Hepatocyte (in vitro differentiated cells): ENCODE data around the gene SDR42E2. TPM values are rescaled to one million over a fixed set of nuclear protein-coding genes. Genes with fewer than 3 reads are reported as not detected.

Experiments
- DNase-seq: peaks from one replicate; pipeline ENCODE4 v3.0.0-alpha.2; 2016; ENCODE audit warnings: low spot score
- H2AFZ ChIP-seq: fragments of 200-600 bp; sonication (generic); 2 replicates; pipeline ENCODE4 v1.6.0; 2016; ENCODE audit warnings: antibody characterized with exemption, mild to moderate bottlenecking
- H3K27ac ChIP-seq: fragments of 200-600 bp; sonication (generic); 2 replicates; pipeline ENCODE4 v1.5.1; 2016; ENCODE audit warnings: mild to moderate bottlenecking
- H3K27me3 ChIP-seq: fragments of 200-600 bp; sonication (generic); 2 replicates; pipeline ENCODE4 v1.6.1; 2016
- H3K36me3 ChIP-seq: fragments of 200-600 bp; sonication (generic); replicated peaks from 2 replicates; pipeline ENCODE4 v1.5.1; 2016; ENCODE audit warnings: low read depth; ENCODE audit not compliant: insufficient read depth
- H3K4me1 ChIP-seq: fragments of 200-600 bp; sonication (generic); 2 replicates; pipeline ENCODE4 v1.5.1; 2016; ENCODE audit warnings: mild to moderate bottlenecking, moderate library complexity; ENCODE audit not compliant: insufficient read depth
- H3K4me2 ChIP-seq: fragments of 200-600 bp; sonication (generic); 2 replicates; pipeline ENCODE4 v1.6.0; 2016
- H3K4me3 ChIP-seq: fragments of 200-600 bp; sonication (generic); 2 replicates; pipeline ENCODE4 v1.5.1; 2016; ENCODE audit warnings: mild to moderate bottlenecking
- H3K79me2 ChIP-seq: fragments of 200-600 bp; sonication (generic); 2 replicates; pipeline ENCODE4 v1.6.0; 2017; ENCODE audit warnings: mild to moderate bottlenecking
- H3K9me2 ChIP-seq: fragments of 200-600 bp; sonication (generic); replicated peaks from 2 replicates; pipeline ENCODE4 v1.6.0; 2017; ENCODE audit warnings: mild to moderate bottlenecking; ENCODE audit not compliant: insufficient read depth
- H3K9me3 ChIP-seq: fragments of 200-600 bp; sonication (generic); 2 replicates; pipeline ENCODE4 v1.5.1; 2016; ENCODE audit warnings: low read depth, mild to moderate bottlenecking
- H4K20me1 ChIP-seq: fragments of 200-600 bp; sonication (generic); 2 replicates; pipeline ENCODE4 v1.6.0; 2016; ENCODE audit warnings: mild to moderate bottlenecking; ENCODE audit not compliant: insufficient read depth, poor library complexity, severe bottlenecking
- EZH2 ChIP-seq: fragments of 200-600 bp; sonication (generic); IDR thresholded peaks from 2 replicates; pipeline ENCODE4 v1.6.1; 2016; ENCODE audit warnings: antibody characterized with exemption, mild to moderate bottlenecking, borderline replicate concordance
- EZH2phosphoT487 ChIP-seq: fragments of 200-600 bp; sonication (generic); IDR thresholded peaks from one replicate; pipeline ENCODE4 v1.6.1; 2018; ENCODE audit warnings: antibody characterized with exemption, mild to moderate bottlenecking, low read depth, moderate library complexity; ENCODE audit not compliant: unreplicated experiment, severe bottlenecking
- WGBS: methylation state at CpG from one replicate; pipeline ENCODE4 v1.1.6; 2016; ENCODE audit warnings: low lambda C conversion rate; ENCODE audit errors: missing lambda C conversion rate; 5-methylcytosine and 5-hydroxymethylcytosine counted together
- polyA plus RNA-seq: library from polyadenylated mRNA; unstranded; fragments of >200 nt; fragmentation: Nextera tagmentation; extraction: Ambion mirVana; gene quantifications from 2 replicates; pipeline ENCODE4 v1.2.1, GENCODE V29; 2016
- total RNA-seq: library from RNA; depleted of rRNA; stranded (reverse); fragments of >200 nt; gene quantifications from 2 replicates; pipeline ENCODE4 v1.2.3, GENCODE V29; 2014
- TF ChIP-seq, protein P1 (sequence below): fragments of 200-600 bp; sonication (generic); IDR thresholded peaks from 2 replicates; pipeline ENCODE4 v1.5.1; 2016; ENCODE audit warnings: antibody characterized with exemption, mild to moderate bottlenecking; ENCODE audit not compliant: poor library complexity

SDR42E2 gene
- total and polyA plus RNA-seq, 2 experiments from 2014 or later: not detected

- TF ChIP-seq EZH2phosphoT487 (no peak), EZH2 (no peak)
- TF ChIP-seq, protein P1, sequence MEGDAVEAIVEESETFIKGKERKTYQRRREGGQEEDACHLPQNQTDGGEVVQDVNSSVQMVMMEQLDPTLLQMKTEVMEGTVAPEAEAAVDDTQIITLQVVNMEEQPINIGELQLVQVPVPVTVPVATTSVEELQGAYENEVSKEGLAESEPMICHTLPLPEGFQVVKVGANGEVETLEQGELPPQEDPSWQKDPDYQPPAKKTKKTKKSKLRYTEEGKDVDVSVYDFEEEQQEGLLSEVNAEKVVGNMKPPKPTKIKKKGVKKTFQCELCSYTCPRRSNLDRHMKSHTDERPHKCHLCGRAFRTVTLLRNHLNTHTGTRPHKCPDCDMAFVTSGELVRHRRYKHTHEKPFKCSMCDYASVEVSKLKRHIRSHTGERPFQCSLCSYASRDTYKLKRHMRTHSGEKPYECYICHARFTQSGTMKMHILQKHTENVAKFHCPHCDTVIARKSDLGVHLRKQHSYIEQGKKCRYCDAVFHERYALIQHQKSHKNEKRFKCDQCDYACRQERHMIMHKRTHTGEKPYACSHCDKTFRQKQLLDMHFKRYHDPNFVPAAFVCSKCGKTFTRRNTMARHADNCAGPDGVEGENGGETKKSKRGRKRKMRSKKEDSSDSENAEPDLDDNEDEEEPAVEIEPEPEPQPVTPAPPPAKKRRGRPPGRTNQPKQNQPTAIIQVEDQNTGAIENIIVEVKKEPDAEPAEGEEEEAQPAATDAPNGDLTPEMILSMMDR: no peak
- no peaks in the 10 kb centered on the region for H3K27me3 ChIP-seq
- H3K27ac ChIP-seq: no peak overlapping the region
- no peaks in the 10 kb centered on the region for H3K4me1 ChIP-seq
- H3K4me3 ChIP-seq: no peak overlapping the region
- no peak overlapping the region for H2AFZ ChIP-seq
- no peaks in the 10 kb centered on the region for H3K36me3 ChIP-seq
- 90% methylated on average over 5 of the region's 5 CpGs for WGBS
- H4K20me1 ChIP-seq: no peaks in the 10 kb centered on the region
- H3K4me2 ChIP-seq: no peak overlapping the region
- no peaks in the 10 kb centered on the region for H3K9me3 ChIP-seq
- H3K79me2 ChIP-seq: no peaks in the 10 kb centered on the region
- no peaks in the 10 kb centered on the region for H3K9me2 ChIP-seq
- no peak for DNase-seq
Observed at GRCh38 chr16:22183335-22183734, 21.0 kb downstream of the SDR42E2 start.

- H3K9me2 ChIP-seq: no peaks in the 10 kb centered on the region
- H3K27ac ChIP-seq: no peak overlapping the region
- 86% methylated on average over 11 of the region's 11 CpGs for WGBS
- no peaks in the 10 kb centered on the region for H3K36me3 ChIP-seq
- no peak for DNase-seq
- no peak overlapping the region for H2AFZ ChIP-seq
- H4K20me1 ChIP-seq: no peaks in the 10 kb centered on the region
- TF ChIP-seq EZH2 (no peak), EZH2phosphoT487 (no peak)
- TF ChIP-seq, protein P1: no peak
- H3K4me3 ChIP-seq: no peak overlapping the region
- H3K79me2 ChIP-seq: no peaks in the 10 kb centered on the region
- H3K9me3 ChIP-seq: no peaks in the 10 kb centered on the region
- peaks cover 3% of the 10 kb centered on the region for H3K4me1 ChIP-seq
- H3K27me3 ChIP-seq: no peaks in the 10 kb centered on the region
- no peak overlapping the region for H3K4me2 ChIP-seq
Observed at GRCh38 chr16:22183901-22184614, 21.8 kb downstream of the SDR42E2 start.

- Histone ChIP-seq H3K27ac (no peak overlapping the region), H3K27me3 (no peaks in the 10 kb centered on the region), H4K20me1 (no peaks in the 10 kb centered on the region), H3K36me3 (no peaks in the 10 kb centered on the region), H3K79me2 (no peaks in the 10 kb centered on the region), H3K9me3 (no peaks in the 10 kb centered on the region), H3K4me3 (no peak overlapping the region), H3K4me2 (no peak overlapping the region), H3K9me2 (no peaks in the 10 kb centered on the region), H3K4me1 (peaks cover 8% of the 10 kb centered on the region), H2AFZ (no peak overlapping the region)
- WGBS: 90% methylated on average over 6 of the region's 6 CpGs
- TF ChIP-seq EZH2: no peak
- no peak for DNase-seq
Observed at GRCh38 chr16:22184615-22184968, 22.3 kb downstream of the SDR42E2 start.

DNA sequence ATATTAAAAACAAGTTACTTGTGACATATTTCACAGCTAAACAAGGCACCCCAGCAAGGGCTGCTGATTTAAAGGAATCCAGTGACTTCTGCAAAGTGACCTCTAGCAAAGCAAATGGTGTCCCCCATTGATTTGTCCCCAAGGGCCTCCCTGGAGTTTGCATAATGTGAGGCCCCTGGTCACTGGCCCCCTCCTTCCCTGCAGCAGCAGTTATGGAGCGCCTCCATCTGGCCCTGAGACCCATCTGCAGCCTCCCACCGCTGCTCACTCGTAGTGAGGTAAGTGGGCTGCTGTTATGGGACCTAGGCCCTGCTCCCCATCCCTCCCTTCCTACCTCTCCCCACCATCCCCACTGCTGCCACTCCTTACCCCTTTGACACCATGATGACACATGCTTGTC, 24.2 kb downstream of the SDR42E2 start:
- H3K4me1 ChIP-seq: peaks cover 11% of the 10 kb centered on the region
- H3K79me2 ChIP-seq: no peaks in the 10 kb centered on the region
- no peaks in the 10 kb centered on the region for H3K36me3 ChIP-seq
- no peaks in the 10 kb centered on the region for H3K9me2 ChIP-seq
- H3K27me3 ChIP-seq: no peaks in the 10 kb centered on the region
- DNase-seq: no peak
- no peak overlapping the region for H2AFZ ChIP-seq
- no peaks in the 10 kb centered on the region for H4K20me1 ChIP-seq
- H3K4me2 ChIP-seq: no peak overlapping the region
- no peak for TF ChIP-seq EZH2
- TF ChIP-seq, protein P1: no peak
- no peak for TF ChIP-seq EZH2phosphoT487
- no peaks in the 10 kb centered on the region for H3K9me3 ChIP-seq
- H3K27ac ChIP-seq: no peak overlapping the region
- no peak overlapping the region for H3K4me3 ChIP-seq
- WGBS: 44% methylated on average over 3 of the region's 3 CpGs
